Esophagus muscularis mucosa (tissue), 4 donors: Measurements from ENCODE around the gene LRRC4C. TPM values are rescaled to one million over a fixed set of nuclear protein-coding genes. Genes with fewer than 3 reads are reported as not detected.

Experiments used
- DNase-seq: peaks from one replicate; pipeline ENCODE4 v3.0.0-alpha.2; 2017; ENCODE audit errors: extremely low spot score
- H3K27ac ChIP-seq, 4 donors: fragments of 200-600 bp; sonication (generic); replicated peaks in 1 of 4; 1 replicate in 3 of 4; 2 replicates in 1 of 4; pipeline ENCODE4 v1.5.1; 2016 to 2019; ENCODE audit warnings: mild to moderate bottlenecking in 1 of 4
- H3K27me3 ChIP-seq, 4 donors: fragments of 200-600 bp; sonication (generic); one replicate each; pipeline versions ENCODE4 v1.5.1 to v1.6.0; 2016 to 2019
- H3K36me3 ChIP-seq, 4 donors: fragments of 200-600 bp; sonication (generic); one replicate each; pipeline ENCODE4 v1.5.1; 2016 to 2019
- H3K4me1 ChIP-seq, 4 donors: fragments of 200-600 bp; sonication (generic); one replicate each; pipeline ENCODE4 v1.5.1; 2016 to 2019
- H3K4me3 ChIP-seq, 4 donors: fragments of 200-600 bp; sonication (generic); 1 replicate in 2 of 4; 2 replicates in 2 of 4; pipeline ENCODE4 v1.5.1; 2016 to 2019; ENCODE audit warnings: mild to moderate bottlenecking in 4 of 4, moderate library complexity in 1 of 4
- H3K9me3 ChIP-seq, 4 donors: fragments of 200-600 bp; sonication (generic); 1 replicate in 3 of 4; 2 replicates in 1 of 4; pipeline ENCODE4 v1.5.1; 2016 to 2019
- EP300 ChIP-seq: sonication (generic); formaldehyde crosslinking; IDR thresholded peaks from one replicate; pipeline ENCODE4 v1.6.1; 2017; ENCODE audit warnings: antibody characterized with exemption
- POLR2A ChIP-seq: fragments of 450-650 bp; IDR thresholded peaks from one replicate; pipeline ENCODE4 v1.6.1; 2017; ENCODE audit warnings: antibody characterized with exemption, moderate library complexity, mild to moderate bottlenecking, low read depth
- POLR2AphosphoS5 ChIP-seq, 2 donors: sonication (generic); formaldehyde crosslinking; IDR thresholded peaks; one replicate each; pipeline ENCODE4 v1.6.1; 2017; ENCODE audit warnings: antibody characterized with exemption in 2 of 2
- WGBS: methylation state at CpG from one replicate; pipeline ENCODE4 v1.1.5; 2018; 5-methylcytosine and 5-hydroxymethylcytosine counted together
- intact Hi-C: fragments of 100-400 bp; cut with DNase I; formaldehyde crosslinking; loops from one replicate; pipeline ENCODE4 v1.15.1; 2023
- total RNA-seq, 4 donors: library from RNA; depleted of rRNA; stranded (reverse); fragments of >200 nt; gene quantifications; one replicate each; pipeline versions ENCODE4 v1.1.0 to v1.2.1, GENCODE V29; 2016
- TF ChIP-seq, protein P1 (sequence below), 3 experiments: fragments of 200-600 bp in 2 of 3; fragments of 450-650 bp in 1 of 3; sonication (generic) in 2 of 3; IDR thresholded peaks; one replicate each; pipeline ENCODE4 v1.5.1; 2017 to 2019; ENCODE audit warnings: antibody characterized with exemption in 3 of 3, mild to moderate bottlenecking in 2 of 3, moderate library complexity in 1 of 3

LRRC4C gene
- total RNA-seq, 4 donors from 2014 or later: 1.2 to 4.0 (median 2.2) TPM

DNA sequence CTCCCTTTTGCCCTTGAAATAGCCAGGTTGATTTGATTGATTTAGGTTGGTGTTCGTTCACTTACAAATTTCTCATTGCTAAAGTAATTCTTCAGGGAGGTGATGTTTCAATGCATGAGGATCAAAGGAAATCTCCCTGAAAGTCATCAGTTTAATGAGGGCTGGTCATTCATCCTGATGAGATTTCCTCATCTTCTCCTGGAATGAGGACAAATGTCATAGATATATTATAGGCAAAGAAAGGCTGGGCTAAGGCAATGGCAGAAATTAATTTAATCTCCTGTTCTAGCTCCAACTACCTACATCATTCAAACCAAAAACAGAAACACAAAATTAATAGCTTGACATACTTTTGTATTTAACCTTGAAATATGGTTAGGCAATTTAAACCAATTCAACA lies 1052.1 kb downstream of the LRRC4C start:
- Histone ChIP-seq H3K4me1 (no peaks in the 10 kb centered on the region), H3K36me3 (no peaks in the 10 kb centered on the region), H3K4me3 (no peak overlapping the region), H3K9me3 (no peaks in the 10 kb centered on the region), H3K27me3 (no peaks in the 10 kb centered on the region), H3K27ac (no peak overlapping the region)
- TF ChIP-seq POLR2AphosphoS5 (IDR thresholded peaks at IDR 0.05) (no peak), EP300 (no peak), POLR2A (no peak)
- TF ChIP-seq, protein P1, sequence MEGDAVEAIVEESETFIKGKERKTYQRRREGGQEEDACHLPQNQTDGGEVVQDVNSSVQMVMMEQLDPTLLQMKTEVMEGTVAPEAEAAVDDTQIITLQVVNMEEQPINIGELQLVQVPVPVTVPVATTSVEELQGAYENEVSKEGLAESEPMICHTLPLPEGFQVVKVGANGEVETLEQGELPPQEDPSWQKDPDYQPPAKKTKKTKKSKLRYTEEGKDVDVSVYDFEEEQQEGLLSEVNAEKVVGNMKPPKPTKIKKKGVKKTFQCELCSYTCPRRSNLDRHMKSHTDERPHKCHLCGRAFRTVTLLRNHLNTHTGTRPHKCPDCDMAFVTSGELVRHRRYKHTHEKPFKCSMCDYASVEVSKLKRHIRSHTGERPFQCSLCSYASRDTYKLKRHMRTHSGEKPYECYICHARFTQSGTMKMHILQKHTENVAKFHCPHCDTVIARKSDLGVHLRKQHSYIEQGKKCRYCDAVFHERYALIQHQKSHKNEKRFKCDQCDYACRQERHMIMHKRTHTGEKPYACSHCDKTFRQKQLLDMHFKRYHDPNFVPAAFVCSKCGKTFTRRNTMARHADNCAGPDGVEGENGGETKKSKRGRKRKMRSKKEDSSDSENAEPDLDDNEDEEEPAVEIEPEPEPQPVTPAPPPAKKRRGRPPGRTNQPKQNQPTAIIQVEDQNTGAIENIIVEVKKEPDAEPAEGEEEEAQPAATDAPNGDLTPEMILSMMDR (IDR thresholded peaks at IDR 0.05): no peak
- WGBS: 69% methylated on average over 1 of the region's 1 CpG
- intact Hi-C loops: no loop called here
- DNase-seq: no peak

GRCh38 chr11:40405614-40406013 lies 1053.8 kb downstream of the LRRC4C start:
- TF ChIP-seq, protein P1 (IDR thresholded peaks at IDR 0.05): no peak
- TF ChIP-seq POLR2A (no peak), POLR2AphosphoS5 (IDR thresholded peaks at IDR 0.05) (no peak), EP300 (no peak)
- Histone ChIP-seq H3K27me3 (no peaks in the 10 kb centered on the region), H3K36me3 (no peaks in the 10 kb centered on the region), H3K27ac (no peak overlapping the region), H3K4me1 (no peaks in the 10 kb centered on the region), H3K4me3 (no peak overlapping the region), H3K9me3 (no peaks in the 10 kb centered on the region)
- DNase-seq: no peak
- intact Hi-C loops: no loop called here
- WGBS: 86% methylated on average over 1 of the region's 1 CpG

DNA sequence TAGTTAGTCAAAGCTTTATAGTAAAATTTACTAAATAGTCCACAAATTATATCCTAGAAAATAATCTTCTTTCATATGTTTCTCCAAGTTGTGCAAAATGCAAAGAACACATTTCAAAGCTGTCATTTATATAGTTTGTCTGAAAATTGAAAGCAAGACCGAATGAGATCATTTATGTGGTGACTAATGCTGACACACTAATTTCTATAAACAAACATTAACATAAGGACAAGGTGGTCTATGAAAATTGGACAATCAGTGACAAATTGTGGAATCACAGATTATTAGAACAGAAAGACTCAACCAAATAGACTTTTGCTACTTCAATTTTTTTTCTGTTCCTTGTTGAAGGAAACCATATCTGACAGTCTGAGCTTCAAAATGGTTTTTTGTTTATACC lies 1056.1 kb downstream of the LRRC4C start:
- no peaks in the 10 kb centered on the region for H3K36me3 ChIP-seq
- 70% methylated on average over 1 of the region's 1 CpG for WGBS
- no peak overlapping the region for H3K4me3 ChIP-seq
- no peak for DNase-seq
- no peak for TF ChIP-seq POLR2A
- no peak for TF ChIP-seq POLR2AphosphoS5 (IDR thresholded peaks at IDR 0.05)
- TF ChIP-seq, protein P1 (IDR thresholded peaks at IDR 0.05): no peak
- TF ChIP-seq EP300: no peak
- intact Hi-C loops: no loop called here
- H3K9me3 ChIP-seq: no peaks in the 10 kb centered on the region
- no peaks in the 10 kb centered on the region for H3K27me3 ChIP-seq
- H3K27ac ChIP-seq: no peak overlapping the region
- H3K4me1 ChIP-seq: no peaks in the 10 kb centered on the region

DNA sequence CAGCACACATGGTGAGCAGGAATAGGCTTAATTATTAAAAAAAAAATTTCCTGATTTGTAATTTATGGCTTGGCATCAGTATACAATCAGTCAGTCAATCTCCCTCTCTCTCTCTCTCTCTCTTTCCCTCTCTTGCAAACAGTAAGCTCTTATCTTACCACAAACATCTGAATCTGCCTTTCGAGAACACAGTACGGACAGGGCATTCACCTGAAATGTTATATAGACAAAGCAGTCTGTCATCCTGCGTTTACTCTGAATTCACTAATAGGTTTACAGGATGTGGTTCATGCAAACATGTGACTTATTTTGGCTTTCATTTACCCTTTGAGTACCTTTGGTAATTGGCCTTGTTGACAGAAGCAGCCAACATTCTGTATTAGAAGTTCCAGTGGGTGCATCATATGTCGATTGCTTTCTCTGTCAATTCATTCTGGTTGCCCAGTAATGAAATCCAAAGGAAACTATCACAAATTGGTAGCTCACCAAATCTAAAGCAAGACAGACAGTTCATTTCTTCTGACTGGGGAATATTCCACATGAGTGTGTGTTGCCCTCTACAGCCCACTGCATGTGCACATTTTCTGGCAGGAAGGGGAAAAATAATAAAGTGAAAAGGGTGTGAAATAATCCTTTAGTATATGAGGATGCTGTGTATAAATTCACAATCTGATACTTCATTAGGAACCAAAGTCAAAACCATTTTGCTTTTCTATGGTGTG lies 1058.2 kb downstream of the LRRC4C start:
- TF ChIP-seq, protein P1 (IDR thresholded peaks at IDR 0.05): no peak
- TF ChIP-seq POLR2AphosphoS5 (IDR thresholded peaks at IDR 0.05) (no peak), EP300 (no peak), POLR2A (no peak)
- Histone ChIP-seq H3K9me3 (no peaks in the 10 kb centered on the region), H3K36me3 (no peaks in the 10 kb centered on the region), H3K4me3 (no peak overlapping the region), H3K27ac (no peak overlapping the region), H3K4me1 (no peaks in the 10 kb centered on the region), H3K27me3 (no peaks in the 10 kb centered on the region)
- no peak for DNase-seq
- intact Hi-C loops: no loop called here
- WGBS: 35% methylated on average over 4 of the region's 4 CpGs

GRCh38 chr11:40397141-40397540 lies 1062.3 kb downstream of the LRRC4C start:
- intact Hi-C loops: no loop called here
- TF ChIP-seq POLR2AphosphoS5 (IDR thresholded peaks at IDR 0.05): no peak
- TF ChIP-seq POLR2A: no peak
- TF ChIP-seq, protein P1 (IDR thresholded peaks at IDR 0.05): no peak
- no peak for TF ChIP-seq EP300
- Histone ChIP-seq H3K27me3 (no peaks in the 10 kb centered on the region), H3K4me1 (no peaks in the 10 kb centered on the region), H3K9me3 (no peaks in the 10 kb centered on the region), H3K27ac (no peak overlapping the region), H3K36me3 (no peaks in the 10 kb centered on the region), H3K4me3 (no peak overlapping the region)
- DNase-seq: no peak
- WGBS: 40% methylated on average over 3 of the region's 3 CpGs
